OCI-M2 (cell line): ENCODE results near the gene LYPD4.
A peak's percentile ranks its signal among the peaks of the same experiment; 100 is the strongest.
"Not testable (repeated sequence)": the region's sequence is repeated elsewhere in the genome, so short reads cannot be mapped to it uniquely, and the experiment has no call there.

Experiments used
- DNase-seq: peaks from one replicate; lab custom pipeline; 2025; ENCODE audit not compliant: unreplicated experiment; lab: John Stamatoyannopoulos, UW

The LYPD4 gene

GRCh38 chr19:41802770-41803169 lies 41.7 kb downstream of the LYPD4 start:
- DNase-seq = no peak

GRCh38 chr19:41801792-41802211 lies 42.7 kb downstream of the LYPD4 start:
- no peak for DNase-seq

- no peak for DNase-seq
Measured at GRCh38 chr19:41801031-41801430, 43.5 kb downstream of the LYPD4 start.

GRCh38 chr19:41799444-41800000 lies 45.0 kb downstream of the LYPD4 start:
- no peak for DNase-seq

- no peak for DNase-seq
Measured at GRCh38 chr19:41796901-41797300, 47.6 kb downstream of the LYPD4 start.

- no peak for DNase-seq
Measured at GRCh38 chr19:41796362-41796761, 48.1 kb downstream of the LYPD4 start, which contains the start of gene CEACAM3. TSS of gene CEACAM3 (plus strand) at chr19:41796587. CDS start at chr19:41796678, 91 bp downstream.

GRCh38 chr19:41795031-41795461 lies 49.4 kb downstream of the LYPD4 start:
- DNase-seq = peak; percentile 3

- no peak for DNase-seq
Measured at GRCh38 chr19:41793414-41793727, 51.1 kb downstream of the LYPD4 start.

- no peak for DNase-seq
Measured at GRCh38 chr19:41792513-41793413, 51.7 kb downstream of the LYPD4 start.

- DNase-seq = not testable (repeated sequence)
Measured at GRCh38 chr19:41789053-41789452, 55.4 kb downstream of the LYPD4 start.

GRCh38 chr19:41788518-41788917 lies 56.0 kb downstream of the LYPD4 start:
- DNase-seq = not testable (repeated sequence)
